ENCODE results near the gene CASP12.

CASP12 gene

GRCh38 chr11:104883342-104883741, 14.9 kb downstream of the CASP12 start:
- no peak for DNase-seq

DNA sequence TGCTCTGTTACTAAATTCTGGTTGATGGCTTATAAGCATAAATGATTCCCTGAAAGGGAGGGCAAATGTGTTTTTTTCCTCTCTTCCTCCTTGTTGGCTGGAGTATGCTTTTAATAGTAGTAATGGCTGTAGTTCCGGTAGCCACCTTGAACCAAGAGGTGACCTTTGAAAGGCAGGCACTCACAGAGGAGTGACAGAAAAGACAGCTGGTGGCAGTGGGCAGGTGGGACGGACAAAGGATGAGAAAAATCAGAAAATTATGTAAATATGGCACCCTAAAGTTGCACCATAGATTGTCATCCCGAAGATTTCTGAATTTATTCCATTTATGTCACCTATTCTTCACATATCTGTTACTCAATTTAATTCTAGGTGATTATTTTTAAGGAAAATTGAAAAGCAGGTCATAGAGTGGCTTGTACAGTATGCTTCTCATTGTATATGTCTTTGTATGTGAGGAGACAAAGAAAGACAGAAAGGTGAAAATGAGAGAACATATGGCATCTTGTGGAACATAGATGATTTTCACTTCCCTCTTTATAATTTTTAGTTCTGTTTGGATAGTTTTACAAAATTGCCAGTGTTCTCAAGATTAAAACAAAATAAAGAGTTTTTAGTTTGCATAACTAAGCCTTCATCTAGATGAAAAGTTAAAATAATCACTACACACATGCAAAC, 17.0 kb downstream of the CASP12 start:
- DNase-seq: no peak

- no peak for DNase-seq
Measured at GRCh38 chr11:104879514-104880190, 18.6 kb downstream of the CASP12 start.

GRCh38 chr11:104876861-104877431, 21.3 kb downstream of the CASP12 start:
- DNase-seq: no peak

GRCh38 chr11:104876324-104876723, 21.9 kb downstream of the CASP12 start:
- no peak for DNase-seq

DNA sequence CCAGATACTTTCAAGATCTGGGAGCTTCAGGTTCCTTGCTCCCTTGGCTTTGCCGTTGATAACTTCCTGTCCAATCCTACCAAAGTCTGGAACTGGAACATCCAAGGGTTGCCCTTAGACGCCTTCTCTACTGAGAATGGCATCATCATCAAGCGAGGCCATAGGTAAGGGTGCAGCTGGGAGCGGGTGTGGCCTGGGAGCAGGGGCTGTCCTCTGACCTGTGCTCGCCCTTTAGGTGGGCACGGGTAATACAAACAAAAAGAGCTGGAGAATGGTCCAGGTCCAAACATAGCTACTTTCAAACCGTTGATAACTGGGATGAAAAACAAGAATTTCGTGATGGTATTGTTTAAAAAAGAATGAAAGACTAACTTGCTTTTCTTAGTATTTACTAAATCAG, 25.0 kb downstream of the CASP12 start:
- DNase-seq: no peak

DNA sequence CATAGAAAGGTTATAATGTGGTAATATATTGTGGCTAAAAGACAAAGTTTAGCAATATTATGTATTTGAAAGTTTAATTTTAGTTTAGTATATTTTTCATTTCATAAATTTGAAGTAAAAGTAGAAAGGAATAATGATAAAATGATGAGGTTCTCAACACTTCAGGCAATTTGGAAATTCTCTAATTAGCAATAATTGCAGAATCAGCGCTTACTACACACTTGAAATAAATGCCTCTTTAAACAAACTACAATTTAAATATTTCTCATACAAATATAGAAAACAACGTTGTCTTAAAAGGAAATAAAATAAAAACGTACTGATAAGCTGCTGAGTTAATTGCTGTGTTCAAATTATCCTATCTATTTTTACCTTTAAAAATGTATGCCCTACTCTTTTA, 25.9 kb downstream of the CASP12 start:
- DNase-seq: no peak

GRCh38 chr11:104870910-104871309, 27.4 kb downstream of the CASP12 start:
- DNase-seq: no peak

GRCh38 chr11:104866815-104867214, 31.4 kb downstream of the CASP12 start:
- no peak for DNase-seq

DNA sequence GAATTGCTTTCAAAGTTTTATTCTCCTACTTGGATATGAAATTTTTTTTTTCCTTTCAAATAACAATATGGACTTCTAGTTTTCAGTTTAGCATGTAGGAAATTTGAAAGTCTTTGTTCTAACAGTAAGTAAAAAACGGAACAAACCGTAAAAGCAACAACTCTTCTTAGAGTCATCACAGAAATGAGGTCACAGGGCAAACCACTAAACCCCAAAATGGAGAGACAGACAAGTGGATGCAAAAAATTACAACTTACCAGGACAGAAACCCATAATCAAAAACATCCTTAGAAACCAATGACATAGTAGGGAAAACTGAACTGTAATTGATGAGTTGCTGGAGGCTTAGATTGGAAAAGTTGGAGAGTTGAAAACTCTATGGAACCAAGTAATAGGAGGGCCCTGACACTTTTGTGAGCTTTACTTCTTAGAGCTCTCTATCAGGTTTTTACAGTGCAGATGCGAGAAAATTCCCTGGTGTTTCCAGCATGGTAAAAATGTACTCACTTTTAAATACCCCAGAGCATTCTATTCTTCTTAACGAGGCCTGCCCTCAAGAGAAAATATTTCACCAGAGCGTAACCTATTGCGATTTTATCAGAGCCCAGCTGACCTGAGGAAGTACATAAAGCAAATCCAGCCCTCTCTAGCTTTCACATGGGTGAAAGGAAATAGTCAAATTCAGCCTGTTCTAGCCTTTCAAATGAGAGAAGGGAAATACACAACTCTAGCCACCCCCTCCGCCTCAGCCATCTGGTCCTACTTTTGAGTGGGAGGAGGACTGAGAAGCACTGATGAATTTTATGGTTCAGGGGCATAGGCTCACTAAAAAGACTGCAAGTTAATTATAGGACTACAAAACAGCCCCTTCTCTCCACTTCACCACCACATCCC, 39.1 kb downstream of the CASP12 start:
- DNase-seq: no peak

DNA sequence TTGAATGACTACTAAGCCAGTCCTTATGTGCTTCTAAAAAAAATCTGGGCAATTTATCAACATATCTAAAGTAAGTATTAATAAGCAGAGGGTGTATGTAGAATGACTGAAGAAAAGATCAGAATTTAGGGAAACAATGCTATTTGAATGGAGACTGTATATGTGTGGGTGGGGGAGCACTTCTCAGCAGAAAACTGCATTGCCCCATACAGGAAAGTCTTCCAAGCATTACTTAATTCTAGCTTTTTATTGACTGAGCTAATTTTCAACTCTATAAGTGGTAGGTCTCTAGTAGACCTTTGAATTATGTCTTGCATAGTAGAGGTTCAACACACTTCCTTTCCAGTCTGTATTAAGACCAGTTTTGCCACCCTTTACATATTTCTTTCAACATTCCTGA, 41.7 kb downstream of the CASP12 start:
- DNase-seq: no peak

DNA sequence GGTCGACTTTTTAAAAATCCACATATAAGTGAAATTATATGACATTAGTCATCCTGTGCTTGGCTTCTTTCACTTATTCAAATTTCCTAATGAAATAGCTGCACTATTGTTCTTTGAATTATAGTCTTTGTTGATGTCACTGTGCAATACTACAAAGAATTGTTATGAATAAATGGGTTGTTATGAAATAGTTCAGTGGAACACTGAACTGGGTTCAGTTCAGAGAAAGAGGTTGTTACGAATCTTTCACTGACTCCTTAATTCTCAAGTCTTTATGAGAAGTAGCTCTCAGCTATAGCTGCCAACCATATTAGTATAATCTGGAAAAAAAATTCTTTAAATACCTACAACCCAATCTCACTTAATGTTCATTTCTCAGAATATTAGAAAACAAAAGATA, 42.3 kb downstream of the CASP12 start:
- no peak for DNase-seq

- DNase-seq: no peak
Measured at GRCh38 chr11:104853276-104853675, 45.0 kb downstream of the CASP12 start.

GRCh38 chr11:104852811-104853210, 45.4 kb downstream of the CASP12 start:
- no peak for DNase-seq

- DNase-seq: no peak
Measured at GRCh38 chr11:104846216-104846615, 52.0 kb downstream of the CASP12 start.

DNA sequence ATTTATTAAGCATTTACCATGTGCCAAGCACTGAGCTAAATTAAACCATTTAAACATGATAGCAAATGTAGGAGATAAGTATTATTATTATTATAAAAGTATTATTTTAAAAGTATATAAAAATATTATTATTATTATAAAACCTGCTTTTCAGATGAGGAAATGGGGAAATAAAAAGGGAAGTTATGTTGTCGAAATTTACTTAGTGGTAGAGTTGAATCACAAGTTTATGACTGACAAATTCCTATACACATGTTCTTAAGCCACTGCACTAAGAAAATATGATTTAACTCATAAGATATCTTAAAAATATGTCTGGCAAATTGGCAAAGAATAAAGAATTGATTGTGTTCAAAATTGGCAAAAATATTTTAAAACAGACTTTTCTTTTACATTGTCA, 53.8 kb downstream of the CASP12 start:
- DNase-seq: no peak

DNA sequence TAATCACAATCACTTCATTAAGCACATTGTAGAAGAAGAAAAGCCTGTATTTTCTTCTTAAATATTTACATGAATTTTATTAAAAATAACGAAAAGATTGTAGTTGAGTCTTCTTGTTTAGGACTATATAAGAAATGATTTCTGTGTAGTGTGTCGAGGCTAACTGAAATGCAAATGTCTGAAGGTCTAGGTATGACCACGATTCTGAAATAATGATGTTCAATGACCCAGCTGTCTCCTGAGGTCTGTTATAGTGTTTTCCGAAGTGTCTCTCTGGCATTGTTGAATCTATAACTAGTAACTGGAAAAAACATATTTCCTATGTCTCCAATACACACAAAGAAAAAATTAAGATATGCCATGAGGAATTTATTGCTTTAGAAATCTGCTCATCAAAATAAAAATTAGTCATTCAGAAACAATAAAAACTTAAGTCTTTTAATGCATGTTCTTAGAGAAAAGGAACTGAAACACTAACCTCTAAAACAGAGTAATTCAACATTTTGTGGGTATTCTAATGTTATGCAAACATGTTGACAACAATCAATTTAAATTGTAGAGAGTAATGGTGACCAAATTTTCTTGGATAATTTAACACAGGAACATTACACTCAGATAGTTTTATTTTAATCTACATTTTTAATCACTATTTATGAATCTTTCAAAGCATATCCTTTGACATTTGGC, 55.0 kb downstream of the CASP12 start:
- DNase-seq: no peak

DNA sequence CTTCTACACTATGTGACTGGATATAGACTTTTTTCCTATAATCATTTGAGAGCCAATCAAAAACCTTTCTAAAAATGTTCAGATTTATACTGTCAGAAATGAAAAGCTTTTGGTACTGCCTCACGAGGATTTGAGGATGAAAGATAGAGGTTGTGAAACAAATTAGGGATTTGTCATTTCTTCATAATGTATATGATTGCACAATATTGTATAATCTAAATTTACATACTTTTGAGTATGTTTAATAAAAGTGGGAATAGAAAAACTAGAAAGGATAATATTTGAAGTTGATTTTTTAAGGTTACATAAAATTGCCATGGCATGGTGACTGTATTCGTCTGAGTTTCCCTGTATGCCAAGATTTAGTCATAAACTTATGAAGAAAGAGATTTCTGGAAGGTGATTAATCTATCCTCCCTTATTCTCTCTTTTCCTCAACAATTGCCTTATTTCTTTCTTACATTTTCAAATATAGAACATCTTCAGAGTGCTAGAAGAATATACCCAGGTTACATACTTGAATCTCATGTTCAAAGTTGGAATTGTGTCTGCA, 56.2 kb downstream of the CASP12 start:
- no peak for DNase-seq

DNA sequence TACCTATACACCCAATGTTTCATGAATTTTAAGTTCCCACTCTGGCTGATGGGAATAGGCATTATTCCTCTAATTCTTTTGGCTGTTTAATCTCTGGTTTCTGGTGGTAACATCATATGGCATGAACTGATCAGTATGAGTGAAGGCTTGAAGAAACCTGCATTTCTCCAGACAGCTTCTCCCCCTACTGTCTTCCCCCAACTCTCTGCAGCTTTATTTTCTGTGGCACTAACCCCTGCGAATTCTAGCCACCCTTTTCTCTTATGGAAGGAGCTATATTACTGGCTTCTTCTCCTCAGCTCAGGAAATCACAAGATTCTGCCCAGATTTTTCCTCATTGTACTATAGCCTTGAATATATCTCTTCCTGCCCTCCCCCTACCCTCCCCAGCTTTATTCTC, 57.1 kb downstream of the CASP12 start:
- no peak for DNase-seq

GRCh38 chr11:104837969-104838639, 60.2 kb downstream of the CASP12 start:
- DNase-seq: no peak

DNA sequence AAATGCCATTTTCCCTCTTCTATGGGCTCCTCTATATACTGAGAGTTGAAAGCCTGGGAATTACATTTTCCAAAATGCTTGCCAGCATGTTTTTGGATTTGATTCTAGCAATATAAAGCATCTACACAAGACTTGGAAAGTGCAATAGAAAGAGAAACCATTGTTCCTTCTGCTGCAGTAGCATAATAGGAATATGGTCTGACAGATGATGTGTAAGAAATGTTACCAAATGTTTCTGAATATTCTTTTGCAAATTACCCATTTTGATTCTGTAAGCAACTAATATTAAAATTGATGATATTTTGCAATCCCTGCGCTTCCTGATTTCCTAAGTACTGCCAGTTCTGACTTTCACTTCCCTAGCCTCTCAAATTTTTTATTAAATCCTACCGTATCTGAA, 61.6 kb downstream of the CASP12 start:
- no peak for DNase-seq

All from GDM1 (cell line).